Right renal cortex interstitium (tissue), 3 donors: ENCODE measurements around the gene WDR7. TPM values are rescaled to one million over a fixed set of nuclear protein-coding genes. Genes with fewer than 3 reads are reported as not detected.

Source experiments
- DNase-seq, 3 donors: peaks; one replicate each; pipeline ENCODE4 v3.0.0-alpha.2; 2013; ENCODE audit warnings: low read depth in 3 of 3, low spot score in 2 of 3
- polyA plus RNA-seq, 3 donors: library from polyadenylated mRNA; unstranded; fragments of 120-200 nt; gene quantifications; one replicate each; pipeline ENCODE4 v1.2.1, GENCODE V29; 2013; ENCODE audit not compliant: insufficient read length in 3 of 3

Gene WDR7
- polyA plus RNA-seq, 3 donors, result 12.2 to 14.2 (median 12.5) TPM

GRCh38 chr18:56873441-56874140, 222.4 kb downstream of the WDR7 start:
- DNase-seq, result no peak

- DNase-seq, result no peak
Measured at GRCh38 chr18:56878711-56879110, 227.6 kb downstream of the WDR7 start.

GRCh38 chr18:56884511-56884910, 233.4 kb downstream of the WDR7 start:
- no peak for DNase-seq

GRCh38 chr18:56888978-56889377, 237.8 kb downstream of the WDR7 start:
- DNase-seq, result no peak

GRCh38 chr18:56889621-56890020, 238.5 kb downstream of the WDR7 start:
- DNase-seq, result no peak

GRCh38 chr18:56890632-56891031, 239.5 kb downstream of the WDR7 start:
- DNase-seq, result no peak

- no peak for DNase-seq
Measured at GRCh38 chr18:56891116-56891515, 240.0 kb downstream of the WDR7 start.

GRCh38 chr18:56891870-56892269, 240.7 kb downstream of the WDR7 start:
- DNase-seq, result no peak

GRCh38 chr18:56897122-56897521, 246.0 kb downstream of the WDR7 start:
- DNase-seq, result no peak

- DNase-seq, result no peak
Measured at GRCh38 chr18:56899660-56900059, 248.5 kb downstream of the WDR7 start.

GRCh38 chr18:56900195-56901094, 249.3 kb downstream of the WDR7 start:
- DNase-seq, result no peak

GRCh38 chr18:56901919-56902318, 250.8 kb downstream of the WDR7 start:
- DNase-seq, result no peak

GRCh38 chr18:56902653-56903052, 251.5 kb downstream of the WDR7 start:
- no peak for DNase-seq

- no peak for DNase-seq
Measured at GRCh38 chr18:56903686-56904085, 252.5 kb downstream of the WDR7 start.

- no peak for DNase-seq
Measured at GRCh38 chr18:56907771-56908170, 256.6 kb downstream of the WDR7 start.

GRCh38 chr18:56910237-56910636, 259.1 kb downstream of the WDR7 start:
- DNase-seq, result no peak

- DNase-seq, result no peak
Measured at GRCh38 chr18:56910967-56911366, 259.8 kb downstream of the WDR7 start.

GRCh38 chr18:56913941-56914340, 262.8 kb downstream of the WDR7 start:
- DNase-seq, result no peak

- no peak for DNase-seq
Measured at GRCh38 chr18:56919190-56919589, 268.0 kb downstream of the WDR7 start.

GRCh38 chr18:56921896-56922480, 270.8 kb downstream of the WDR7 start:
- no peak for DNase-seq

- DNase-seq, result no peak
Measured at GRCh38 chr18:56926734-56927133, 275.6 kb downstream of the WDR7 start.

- no peak for DNase-seq
Measured at GRCh38 chr18:56927786-56928185, 276.6 kb downstream of the WDR7 start.
